Prostate gland (tissue), 2 donors: Measurements from ENCODE around the gene TAPT1. TPM values are rescaled to one million over a fixed set of nuclear protein-coding genes. Genes with fewer than 3 reads are reported as not detected.
"Not testable (repeated sequence)": the region's sequence is repeated elsewhere in the genome, so short reads cannot be mapped to it uniquely, and the experiment has no call there.

ENCODE experiments used
- DNase-seq: peaks from one replicate; pipeline ENCODE4 v3.0.0-alpha.2; 2019; ENCODE audit warnings: low spot score
- H3K27ac ChIP-seq, 2 donors: fragments of 200-600 bp; sonication (generic); 2 replicates each; pipeline ENCODE4 v1.5.1; 2017 to 2019
- H3K27me3 ChIP-seq: fragments of 200-600 bp; sonication (generic); replicated peaks from 2 replicates; pipeline ENCODE4 v1.5.1; 2019; ENCODE audit not compliant: insufficient read depth
- H3K36me3 ChIP-seq, 2 donors: fragments of 200-600 bp; sonication (generic); 1 replicate in 1 of 2; 2 replicates in 1 of 2; pipeline versions ENCODE4 v1.5.1 to v1.8.1; 2017 to 2019
- H3K4me1 ChIP-seq: fragments of 200-600 bp; sonication (generic); replicated peaks from 2 replicates; pipeline ENCODE4 v1.5.1; 2019
- H3K4me3 ChIP-seq, 2 donors: fragments of 200-600 bp; sonication (generic); 2 replicates each; pipeline ENCODE4 v1.5.1; 2017 to 2019
- H3K9me3 ChIP-seq: fragments of 200-600 bp; sonication (generic); 2 replicates; pipeline ENCODE4 v1.5.1; 2017
- POLR2A ChIP-seq: fragments of 450-650 bp; IDR thresholded peaks from one replicate; pipeline ENCODE4 v1.6.1; 2016; ENCODE audit warnings: antibody characterized with exemption, mild to moderate bottlenecking
- POLR2AphosphoS5 ChIP-seq: sonication (generic); formaldehyde crosslinking; IDR thresholded peaks from one replicate; pipeline ENCODE4 v1.6.1; 2017; ENCODE audit warnings: antibody characterized with exemption
- WGBS: methylation state at CpG from one replicate; pipeline ENCODE4 v1.1.5; 2018; 5-methylcytosine and 5-hydroxymethylcytosine counted together
- intact Hi-C: fragments of 100-400 bp; cut with DNase I; formaldehyde crosslinking; loops from one replicate; pipeline ENCODE4 v1.14.2; 2022
- total RNA-seq, 2 donors: library from RNA; depleted of rRNA; stranded (reverse); fragments of >200 nt; gene quantifications; one replicate each; pipeline ENCODE4 v1.1.0, GENCODE V29; 2016
- TF ChIP-seq, protein P1 (sequence below), 4 experiments: fragments of 200-600 bp in 2 of 4; fragments of 450-650 bp in 2 of 4; sonication (generic) in 2 of 4; IDR thresholded peaks; 1 replicate in 3 of 4; 2 replicates in 1 of 4; pipeline ENCODE4 v1.5.1; 2016 to 2019; ENCODE audit warnings: antibody characterized with exemption in 4 of 4, mild to moderate bottlenecking in 2 of 4, moderate library complexity in 2 of 4

Gene TAPT1, protein sequence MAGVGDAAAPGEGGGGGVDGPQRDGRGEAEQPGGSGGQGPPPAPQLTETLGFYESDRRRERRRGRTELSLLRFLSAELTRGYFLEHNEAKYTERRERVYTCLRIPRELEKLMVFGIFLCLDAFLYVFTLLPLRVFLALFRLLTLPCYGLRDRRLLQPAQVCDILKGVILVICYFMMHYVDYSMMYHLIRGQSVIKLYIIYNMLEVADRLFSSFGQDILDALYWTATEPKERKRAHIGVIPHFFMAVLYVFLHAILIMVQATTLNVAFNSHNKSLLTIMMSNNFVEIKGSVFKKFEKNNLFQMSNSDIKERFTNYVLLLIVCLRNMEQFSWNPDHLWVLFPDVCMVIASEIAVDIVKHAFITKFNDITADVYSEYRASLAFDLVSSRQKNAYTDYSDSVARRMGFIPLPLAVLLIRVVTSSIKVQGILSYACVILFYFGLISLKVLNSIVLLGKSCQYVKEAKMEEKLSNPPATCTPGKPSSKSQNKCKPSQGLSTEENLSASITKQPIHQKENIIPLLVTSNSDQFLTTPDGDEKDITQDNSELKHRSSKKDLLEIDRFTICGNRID
- 10 to 100 TPM; 16.2 to 48.6 TPM for total RNA-seq

DNA sequence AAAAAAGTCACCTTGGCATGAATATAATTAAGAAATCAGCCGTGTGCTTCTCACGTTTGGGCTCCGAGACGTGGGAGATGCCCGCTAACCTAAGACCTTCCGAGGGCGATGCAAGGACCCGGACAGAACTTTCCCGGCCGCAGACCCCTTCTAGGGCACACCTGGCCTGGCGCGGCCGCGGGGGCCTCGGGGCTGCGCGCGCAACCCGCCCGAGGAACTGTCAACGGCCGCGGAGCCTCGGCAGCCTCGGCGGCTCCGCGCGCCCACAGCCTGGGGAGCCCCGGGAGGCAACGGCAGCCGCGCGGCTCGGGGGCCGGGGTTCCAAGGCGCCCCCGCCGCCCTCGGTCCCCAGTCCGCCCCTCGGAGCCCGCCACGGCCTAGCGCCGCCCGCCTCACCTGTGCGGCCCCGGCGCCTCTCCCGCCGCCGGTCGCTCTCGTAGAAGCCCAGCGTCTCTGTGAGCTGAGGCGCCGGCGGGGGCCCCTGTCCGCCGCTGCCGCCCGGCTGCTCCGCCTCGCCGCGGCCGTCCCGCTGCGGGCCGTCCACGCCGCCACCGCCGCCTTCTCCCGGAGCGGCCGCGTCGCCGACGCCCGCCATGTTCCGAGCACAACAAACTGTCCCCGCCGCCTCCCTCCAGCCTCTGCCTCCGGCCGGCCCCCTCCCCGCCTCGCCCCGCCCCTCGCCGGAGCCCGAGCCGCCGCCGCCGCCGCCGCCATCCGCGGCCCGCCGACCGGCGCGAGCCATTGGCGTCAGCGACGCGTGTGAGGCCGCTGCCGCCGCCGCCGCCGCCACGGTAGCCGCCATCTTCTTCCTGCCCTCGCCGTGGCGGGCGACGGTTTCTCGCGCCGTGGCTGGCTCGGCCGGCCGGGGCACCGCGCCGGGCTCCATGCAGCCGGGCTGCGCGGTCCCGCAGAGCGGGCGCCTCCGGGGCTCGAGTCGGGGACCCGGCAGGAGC lies at the start of gene TAPT1:
TSS of gene TAPT1 (minus strand) at position 609 of the 953 bp plus-strand sequence. CDS start at position 595, 14 bp downstream.
- Histone ChIP-seq H3K9me3 (no peaks in the 10 kb centered on the region), H3K4me1 (no peaks in the 10 kb centered on the region), H3K36me3 (no peaks in the 10 kb centered on the region), H3K27me3 (no peaks in the 10 kb centered on the region), H3K4me3 (peak within 1 kb of the TSS; percentile 61 to 89), H3K27ac (peak within 1 kb of the TSS; percentile 93 to 96)
- WGBS = under 1% methylated on average over 79 of the region's 143 CpGs
- peak; percentile 77 for DNase-seq
- intact Hi-C loops = no loop called here
- TF ChIP-seq POLR2A = peak; percentile 42
- TF ChIP-seq POLR2AphosphoS5 = no peak

DNA sequence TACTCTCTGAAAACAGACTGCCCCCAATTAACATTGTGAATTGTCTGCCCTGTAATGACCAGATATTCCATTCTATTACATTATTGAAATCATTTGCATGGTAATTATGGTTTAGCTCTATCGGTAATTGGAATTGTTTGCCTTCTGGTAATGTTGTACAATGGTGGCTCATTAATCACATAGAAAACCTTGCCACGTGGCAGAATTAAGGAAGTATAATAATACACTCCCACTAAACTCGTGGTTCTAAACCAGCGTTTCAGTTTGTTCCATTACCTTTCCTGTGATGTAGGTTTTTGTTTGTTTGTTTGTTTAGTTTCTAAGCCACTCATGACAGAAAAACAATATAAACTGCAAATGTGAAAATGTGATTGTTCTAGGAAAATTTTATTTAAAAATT lies 45.1 kb upstream of the TAPT1 start:
- no peak for DNase-seq
- 60% methylated on average over 4 of the region's 4 CpGs for WGBS
- H3K27ac ChIP-seq = no peak overlapping the region
- intact Hi-C loops = no loop called here
- no peak overlapping the region for H3K4me3 ChIP-seq
- H3K9me3 ChIP-seq = no peaks in the 10 kb centered on the region
- no peaks in the 10 kb centered on the region for H3K27me3 ChIP-seq
- no peaks in the 10 kb centered on the region for H3K36me3 ChIP-seq
- no peaks in the 10 kb centered on the region for H3K4me1 ChIP-seq
- TF ChIP-seq POLR2A (no peak), POLR2AphosphoS5 (no peak)

DNA sequence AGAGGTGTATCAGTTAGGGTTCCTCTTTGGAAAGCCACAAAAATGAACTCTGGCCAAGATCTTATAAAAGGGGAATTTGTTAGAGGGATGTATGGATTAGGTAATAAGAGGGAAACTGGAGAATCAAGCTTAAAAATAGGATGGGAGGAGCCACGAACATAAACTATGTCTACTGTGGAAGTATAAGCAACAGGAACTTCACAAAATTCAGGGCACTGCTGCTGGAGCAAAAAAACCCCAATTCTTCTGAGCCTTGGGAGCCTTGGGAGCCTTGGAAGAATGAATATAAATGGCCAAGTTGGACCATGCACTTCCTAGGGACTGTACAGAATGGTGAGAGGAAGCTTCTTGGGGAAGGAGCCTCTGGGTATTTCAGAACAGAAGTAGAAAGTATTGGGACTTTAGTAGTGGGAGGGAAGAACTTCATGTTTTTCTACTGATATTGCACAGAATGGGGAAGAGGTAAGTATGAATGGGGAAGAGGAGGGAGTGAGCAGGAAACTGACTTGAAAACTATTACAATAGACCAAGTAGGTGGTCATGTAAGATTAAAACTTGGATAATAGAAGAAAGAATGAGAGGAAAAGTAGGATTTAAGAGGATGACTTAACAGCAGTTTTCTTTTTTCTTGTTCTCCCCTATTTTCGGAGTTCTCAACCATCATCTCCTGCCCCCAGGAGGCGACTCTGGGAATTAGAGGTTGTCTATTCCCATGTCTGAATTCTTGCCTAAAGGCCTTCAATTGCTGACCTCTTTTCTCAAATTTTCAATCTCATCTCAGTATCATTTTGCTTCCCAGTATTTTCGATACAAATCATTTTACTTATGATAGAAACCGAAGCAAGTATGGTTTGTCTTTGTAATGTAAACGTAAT lies 44.4 kb upstream of the TAPT1 start:
- intact Hi-C loops = no loop called here

DNA sequence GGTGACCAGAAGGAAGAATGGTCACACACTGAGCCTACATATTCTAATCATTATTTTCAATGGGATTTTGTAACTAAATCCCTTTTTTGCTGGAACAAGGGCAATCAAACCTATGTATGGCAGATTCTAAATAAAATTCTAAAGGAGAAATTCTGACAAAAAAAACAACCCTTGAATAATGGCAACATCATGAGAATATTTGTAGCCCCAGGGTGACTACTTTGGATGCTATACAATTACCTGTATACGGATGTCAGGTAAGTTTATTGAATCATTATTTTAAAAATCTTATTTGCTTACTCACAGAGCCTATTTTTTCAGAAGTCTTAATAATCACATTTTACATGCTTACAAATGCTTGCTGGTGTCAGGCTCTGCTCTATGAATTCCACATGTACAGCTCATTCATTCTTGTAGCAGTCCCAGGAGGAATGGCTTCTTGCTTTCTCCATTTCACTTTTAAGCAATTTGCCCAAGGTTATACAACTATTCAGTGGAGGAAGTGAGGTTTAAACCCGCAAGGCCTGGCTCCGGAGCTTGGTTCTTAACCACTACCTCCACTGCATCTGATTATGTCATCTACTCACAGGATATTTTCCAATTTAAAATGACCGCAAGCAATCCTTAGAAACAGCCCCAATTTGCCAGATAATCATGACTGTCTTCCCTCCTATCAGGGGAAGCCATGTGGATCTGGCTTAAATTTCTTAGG lies 43.6 kb upstream of the TAPT1 start:
- not testable (repeated sequence) for H3K27me3 ChIP-seq, H3K4me3 ChIP-seq, H3K27ac ChIP-seq, DNase-seq, H3K36me3 ChIP-seq, H3K9me3 ChIP-seq, H3K4me1 ChIP-seq
- 79% methylated on average over 4 of the region's 4 CpGs for WGBS
- intact Hi-C loops = loop anchor here (5.0 kb wide), 2 partner anchors 68 to 388 kb away; no protein-coding TSS in a partner anchor

More for the DNA sequence above, 44.4 kb upstream of the TAPT1 start:
- Histone ChIP-seq H3K36me3 (no peaks in the 10 kb centered on the region), H3K4me3 (no peak overlapping the region), H3K4me1 (no peaks in the 10 kb centered on the region), H3K27me3 (no peaks in the 10 kb centered on the region), H3K9me3 (no peaks in the 10 kb centered on the region), H3K27ac (no peak overlapping the region)
- no peak for DNase-seq
- whole genome bisulfite sequencing = 84% methylated on average over 6 of the region's 6 CpGs
- TF ChIP-seq POLR2AphosphoS5 (no peak), POLR2A (no peak)
- TF ChIP-seq, protein P1, sequence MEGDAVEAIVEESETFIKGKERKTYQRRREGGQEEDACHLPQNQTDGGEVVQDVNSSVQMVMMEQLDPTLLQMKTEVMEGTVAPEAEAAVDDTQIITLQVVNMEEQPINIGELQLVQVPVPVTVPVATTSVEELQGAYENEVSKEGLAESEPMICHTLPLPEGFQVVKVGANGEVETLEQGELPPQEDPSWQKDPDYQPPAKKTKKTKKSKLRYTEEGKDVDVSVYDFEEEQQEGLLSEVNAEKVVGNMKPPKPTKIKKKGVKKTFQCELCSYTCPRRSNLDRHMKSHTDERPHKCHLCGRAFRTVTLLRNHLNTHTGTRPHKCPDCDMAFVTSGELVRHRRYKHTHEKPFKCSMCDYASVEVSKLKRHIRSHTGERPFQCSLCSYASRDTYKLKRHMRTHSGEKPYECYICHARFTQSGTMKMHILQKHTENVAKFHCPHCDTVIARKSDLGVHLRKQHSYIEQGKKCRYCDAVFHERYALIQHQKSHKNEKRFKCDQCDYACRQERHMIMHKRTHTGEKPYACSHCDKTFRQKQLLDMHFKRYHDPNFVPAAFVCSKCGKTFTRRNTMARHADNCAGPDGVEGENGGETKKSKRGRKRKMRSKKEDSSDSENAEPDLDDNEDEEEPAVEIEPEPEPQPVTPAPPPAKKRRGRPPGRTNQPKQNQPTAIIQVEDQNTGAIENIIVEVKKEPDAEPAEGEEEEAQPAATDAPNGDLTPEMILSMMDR (IDR thresholded peaks at IDR 0.05) = no peak

DNA sequence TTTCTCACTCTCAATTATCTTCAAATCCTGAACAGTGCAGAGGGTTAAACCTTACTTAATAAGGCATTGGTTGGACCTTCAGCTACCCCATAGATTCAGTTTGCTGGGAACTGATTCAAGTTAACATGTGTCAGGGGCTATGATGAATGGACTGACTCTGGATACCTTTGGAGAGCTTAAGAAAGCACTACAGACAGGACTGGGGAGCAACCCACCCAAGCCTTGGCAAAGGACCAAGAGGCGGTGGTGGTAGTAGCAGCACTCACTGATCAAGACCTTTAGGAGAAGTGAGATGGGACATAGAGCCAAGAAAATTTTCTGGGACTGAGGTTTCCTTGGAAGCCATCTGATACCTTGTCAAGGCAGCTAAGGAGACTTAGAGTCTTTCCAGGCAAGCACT lies 43.0 kb upstream of the TAPT1 start:
- Histone ChIP-seq H3K4me3 (no peak overlapping the region), H3K9me3 (no peaks in the 10 kb centered on the region), H3K27me3 (no peaks in the 10 kb centered on the region), H3K4me1 (no peaks in the 10 kb centered on the region), H3K27ac (no peak overlapping the region), H3K36me3 (no peaks in the 10 kb centered on the region)
- DNase-seq = no peak
- TF ChIP-seq POLR2A (no peak), POLR2AphosphoS5 (no peak)
- TF ChIP-seq, protein P1 (IDR thresholded peaks at IDR 0.05) = no peak
- WGBS = 67% methylated on average over 1 of the region's 1 CpG
- intact Hi-C loops = loop anchor here (5.0 kb wide), 2 partner anchors 67 to 387 kb away; no protein-coding TSS in a partner anchor
